Measurements from ENCODE around the gene SNX4. TPM values are rescaled to one million over a fixed set of nuclear protein-coding genes. Genes with fewer than 3 reads are reported as not detected.
"Not testable (repeated sequence)": the region's sequence is repeated elsewhere in the genome, so short reads cannot be mapped to it uniquely, and the experiment has no call there.

SNX4 gene
- total and polyA plus RNA-seq, 2 of the 4 experiments (the other 2 are of a cell fraction) = 10.7 to 25.6 TPM

DNA sequence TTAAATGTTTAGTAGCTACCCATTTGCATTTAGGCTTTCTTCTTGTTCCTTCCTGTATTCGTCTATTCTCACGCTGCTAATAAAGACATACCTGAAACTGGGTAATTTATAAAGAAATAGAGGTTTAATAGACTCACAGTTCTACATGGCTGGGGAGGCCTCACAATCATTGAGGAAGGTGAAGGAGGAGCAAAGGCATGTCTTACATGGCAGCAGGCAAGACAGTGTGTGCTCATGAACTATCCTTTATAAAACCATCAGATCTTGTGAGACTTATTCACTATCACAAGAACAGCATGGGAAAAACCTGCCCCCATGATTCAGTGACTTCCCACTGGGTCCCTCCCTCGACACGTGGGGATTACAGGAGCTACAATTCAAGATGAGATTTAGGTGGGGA lies 114.5 kb downstream of the SNX4 start:
- H3K79me1 ChIP-seq (ENCODE audit: low read depth in 1 of 2, low read length in 2 of 2); H2BK5ac ChIP-seq (ENCODE audit: low read depth, low read length, poor library complexity, severe bottlenecking); H2BK15ac ChIP-seq (ENCODE audit: low read depth, low read length); H3K18ac ChIP-seq (ENCODE audit: low read depth, low read length); H3K56ac ChIP-seq (ENCODE audit: extremely low read depth, insufficient read depth, low read length); in situ Hi-C loops (cut with MboI; ENCODE audit: low sequenced_read_pairs); H3K27me3 ChIP-seq (ENCODE audit: control insufficient read depth, insufficient read depth, low read length); ATAC-seq (ENCODE audit: low read depth); H2AK9ac ChIP-seq (replicated peaks; ENCODE audit: low read depth, low read length, poor library complexity); H3K9me3 ChIP-seq (ENCODE audit: control insufficient read depth, insufficient read depth, low read length); H4K8ac ChIP-seq (ENCODE audit: low read depth in 2 of 2, low read length in 2 of 2); H3K23ac ChIP-seq (ENCODE audit: low read depth, low read length); H3K4me1 ChIP-seq (ENCODE audit: control insufficient read depth, insufficient read depth, low read length); H3K4me2 ChIP-seq (ENCODE audit: low read depth, low read length); H3K9ac ChIP-seq (ENCODE audit: low read depth, low read length); intact Hi-C loops (cut with micrococcal nuclease); CTCF ChIA-PET; H2AFZ ChIP-seq (replicated peaks; ENCODE audit: low read length, poor library complexity); H4K5ac ChIP-seq (ENCODE audit: low read depth, low read length); BruUV-seq (replicated peaks); H3K4ac ChIP-seq (ENCODE audit: low read depth, low read length); H2BK120ac ChIP-seq (ENCODE audit: low read depth, low read length); H3K4me3 ChIP-seq (ENCODE audit: insufficient read depth, low read depth, low read length); H4K20me1 ChIP-seq (ENCODE audit: insufficient read depth, low read length); H3K9me1 ChIP-seq (ENCODE audit: insufficient read depth, low read length); dilution Hi-C loops (cut with HindIII; ENCODE audit: low sequenced_read_pairs, unreplicated experiment); H3K36me3 ChIP-seq (ENCODE audit: control insufficient read depth, insufficient read depth, low read length); H3K14ac ChIP-seq (replicated peaks; ENCODE audit: low read depth, low read length); H2BK20ac ChIP-seq (ENCODE audit: low read depth, low read length); POLR2A ChIA-PET (ENCODE audit: unreplicated experiment); H3K27ac ChIP-seq (ENCODE audit: insufficient read depth, low read length); H4K91ac ChIP-seq (ENCODE audit: insufficient read depth, low read depth, low read length); DNase-seq; H2AK5ac ChIP-seq (ENCODE audit: low read depth, low read length): not testable (repeated sequence)
- no CpG with 5 or more reads among the region's 4 CpGs for WGBS, 2 experiments (ENCODE audit: extremely low coverage in 2 of 2, insufficient read length in 1 of 2)
